Prostate gland (tissue), 2 donors: Measurements from ENCODE around the gene RAB8A. TPM values are rescaled to one million over a fixed set of nuclear protein-coding genes. Genes with fewer than 3 reads are reported as not detected.
A peak's percentile ranks its signal among the peaks of the same experiment; 100 is the strongest.

Experiments used
- DNase-seq: peaks from one replicate; pipeline ENCODE4 v3.0.0-alpha.2; 2019; ENCODE audit warnings: low spot score
- H3K27ac ChIP-seq, 2 donors: fragments of 200-600 bp; sonication (generic); 2 replicates each; pipeline ENCODE4 v1.5.1; 2017 to 2019
- H3K27me3 ChIP-seq: fragments of 200-600 bp; sonication (generic); replicated peaks from 2 replicates; pipeline ENCODE4 v1.5.1; 2019; ENCODE audit not compliant: insufficient read depth
- H3K36me3 ChIP-seq, 2 donors: fragments of 200-600 bp; sonication (generic); 1 replicate in 1 of 2; 2 replicates in 1 of 2; pipeline versions ENCODE4 v1.5.1 to v1.8.1; 2017 to 2019
- H3K4me1 ChIP-seq: fragments of 200-600 bp; sonication (generic); replicated peaks from 2 replicates; pipeline ENCODE4 v1.5.1; 2019
- H3K4me3 ChIP-seq, 2 donors: fragments of 200-600 bp; sonication (generic); 2 replicates each; pipeline ENCODE4 v1.5.1; 2017 to 2019
- H3K9me3 ChIP-seq: fragments of 200-600 bp; sonication (generic); 2 replicates; pipeline ENCODE4 v1.5.1; 2017
- POLR2A ChIP-seq: fragments of 450-650 bp; IDR thresholded peaks from one replicate; pipeline ENCODE4 v1.6.1; 2016; ENCODE audit warnings: antibody characterized with exemption, mild to moderate bottlenecking
- POLR2AphosphoS5 ChIP-seq: sonication (generic); formaldehyde crosslinking; IDR thresholded peaks from one replicate; pipeline ENCODE4 v1.6.1; 2017; ENCODE audit warnings: antibody characterized with exemption
- WGBS: methylation state at CpG from one replicate; pipeline ENCODE4 v1.1.5; 2018; 5-methylcytosine and 5-hydroxymethylcytosine counted together
- intact Hi-C: fragments of 100-400 bp; cut with DNase I; formaldehyde crosslinking; loops from one replicate; pipeline ENCODE4 v1.14.2; 2022
- total RNA-seq, 2 donors: library from RNA; depleted of rRNA; stranded (reverse); fragments of >200 nt; gene quantifications; one replicate each; pipeline ENCODE4 v1.1.0, GENCODE V29; 2016
- TF ChIP-seq, protein P1 (sequence below), 4 experiments: fragments of 200-600 bp in 2 of 4; fragments of 450-650 bp in 2 of 4; sonication (generic) in 2 of 4; IDR thresholded peaks; 1 replicate in 3 of 4; 2 replicates in 1 of 4; pipeline ENCODE4 v1.5.1; 2016 to 2019; ENCODE audit warnings: antibody characterized with exemption in 4 of 4, mild to moderate bottlenecking in 2 of 4, moderate library complexity in 2 of 4

Gene RAB8A
- total RNA-seq, 2 donors from 2014 or later = 67.8 to 70.5 TPM

GRCh38 chr19:16087940-16088339 lies 23.7 kb upstream of the RAB8A start:
- H3K9me3 ChIP-seq = no peaks in the 10 kb centered on the region
- H3K4me1 ChIP-seq = peaks cover 17% of the 10 kb centered on the region
- H3K4me3 ChIP-seq = no peak overlapping the region
- WGBS = 26% methylated on average over 12 of the region's 12 CpGs
- peak; percentile 69 for DNase-seq
- peaks cover 21 to 57% of the 10 kb centered on the region in 2 donors for H3K36me3 ChIP-seq
- intact Hi-C loops = no loop called here
- TF ChIP-seq POLR2AphosphoS5 (no peak), POLR2A (no peak)
- TF ChIP-seq, protein P1, sequence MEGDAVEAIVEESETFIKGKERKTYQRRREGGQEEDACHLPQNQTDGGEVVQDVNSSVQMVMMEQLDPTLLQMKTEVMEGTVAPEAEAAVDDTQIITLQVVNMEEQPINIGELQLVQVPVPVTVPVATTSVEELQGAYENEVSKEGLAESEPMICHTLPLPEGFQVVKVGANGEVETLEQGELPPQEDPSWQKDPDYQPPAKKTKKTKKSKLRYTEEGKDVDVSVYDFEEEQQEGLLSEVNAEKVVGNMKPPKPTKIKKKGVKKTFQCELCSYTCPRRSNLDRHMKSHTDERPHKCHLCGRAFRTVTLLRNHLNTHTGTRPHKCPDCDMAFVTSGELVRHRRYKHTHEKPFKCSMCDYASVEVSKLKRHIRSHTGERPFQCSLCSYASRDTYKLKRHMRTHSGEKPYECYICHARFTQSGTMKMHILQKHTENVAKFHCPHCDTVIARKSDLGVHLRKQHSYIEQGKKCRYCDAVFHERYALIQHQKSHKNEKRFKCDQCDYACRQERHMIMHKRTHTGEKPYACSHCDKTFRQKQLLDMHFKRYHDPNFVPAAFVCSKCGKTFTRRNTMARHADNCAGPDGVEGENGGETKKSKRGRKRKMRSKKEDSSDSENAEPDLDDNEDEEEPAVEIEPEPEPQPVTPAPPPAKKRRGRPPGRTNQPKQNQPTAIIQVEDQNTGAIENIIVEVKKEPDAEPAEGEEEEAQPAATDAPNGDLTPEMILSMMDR (IDR thresholded peaks at IDR 0.05) = no peak
- H3K27ac ChIP-seq = peak overlapping the region; percentile 74 to 83
- no peaks in the 10 kb centered on the region for H3K27me3 ChIP-seq

GRCh38 chr19:16088351-16089009 lies 23.2 kb upstream of the RAB8A start:
- Histone ChIP-seq H3K36me3 (peaks cover 21 to 57% of the 10 kb centered on the region in 2 donors), H3K9me3 (no peaks in the 10 kb centered on the region), H3K27ac (peak overlapping the region; percentile 74 to 83), H3K4me3 (no peak overlapping the region), H3K27me3 (no peaks in the 10 kb centered on the region), H3K4me1 (peaks cover 17% of the 10 kb centered on the region)
- 24% methylated on average over 17 of the region's 17 CpGs for WGBS
- peak; percentile 65 for DNase-seq
- intact Hi-C loops = no loop called here
- TF ChIP-seq POLR2A (no peak), POLR2AphosphoS5 (peak; percentile 73)
- TF ChIP-seq, protein P1 (IDR thresholded peaks at IDR 0.05) = peak in 1 of 4 experiments; percentile 8

GRCh38 chr19:16089010-16089846 lies 22.5 kb upstream of the RAB8A start:
- H3K36me3 ChIP-seq = peaks cover 16 to 54% of the 10 kb centered on the region in 2 donors
- no peaks in the 10 kb centered on the region for H3K27me3 ChIP-seq
- intact Hi-C loops = no loop called here
- no peak overlapping the region for H3K4me3 ChIP-seq
- peak overlapping the region; percentile 74 to 83 for H3K27ac ChIP-seq
- no peaks in the 10 kb centered on the region for H3K9me3 ChIP-seq
- WGBS = 66% methylated on average over 10 of the region's 10 CpGs
- TF ChIP-seq, protein P1 (IDR thresholded peaks at IDR 0.05) = no peak
- TF ChIP-seq POLR2A = no peak
- no peak for TF ChIP-seq POLR2AphosphoS5
- DNase-seq = no peak
- peaks cover 17% of the 10 kb centered on the region for H3K4me1 ChIP-seq

DNA sequence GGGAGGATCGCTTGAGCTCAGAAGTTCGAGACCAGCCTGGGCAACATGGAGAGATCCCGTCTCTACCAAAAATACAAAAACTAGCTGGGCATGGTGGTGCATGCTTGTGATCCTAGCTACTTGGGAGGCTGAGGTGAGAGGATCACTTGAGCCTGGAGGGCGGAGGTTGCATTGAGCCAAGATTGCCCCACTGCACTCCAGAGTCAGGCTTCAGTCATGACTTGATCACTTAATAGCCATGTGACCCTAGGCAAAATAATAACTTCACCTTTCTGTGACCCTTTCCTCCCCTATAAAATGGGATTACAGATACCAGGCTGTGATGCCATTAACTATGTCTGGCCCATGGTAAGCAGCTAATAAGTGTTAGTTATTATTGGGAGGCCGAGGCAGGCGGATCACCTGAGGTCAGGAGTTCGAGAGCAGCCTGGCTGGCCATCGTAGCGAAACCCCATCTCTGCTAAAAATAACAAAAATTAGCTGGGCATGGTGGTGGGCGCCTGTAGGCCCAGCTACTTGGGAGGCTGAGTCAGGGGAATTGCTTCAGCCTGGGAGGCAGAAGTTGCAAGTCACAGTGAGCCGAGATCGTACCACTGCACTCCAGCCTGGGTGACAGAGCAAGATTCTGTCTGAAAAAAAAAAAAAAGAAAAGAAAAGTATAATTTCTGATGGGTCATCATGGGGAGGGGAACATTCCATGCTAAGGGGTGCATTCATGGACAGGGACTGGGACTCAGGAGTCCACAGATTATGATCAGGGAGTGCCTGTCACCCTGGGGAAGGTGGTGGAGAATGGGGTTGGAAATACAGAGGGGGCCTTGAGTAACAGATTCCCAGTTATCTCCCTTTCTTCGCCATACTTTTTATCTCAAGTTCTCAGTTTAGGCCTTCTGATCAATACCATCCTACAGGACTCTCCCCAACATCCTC lies 19.9 kb upstream of the RAB8A start:
- DNase-seq = no peak
- WGBS = 96% methylated on average over 13 of the region's 13 CpGs
- Histone ChIP-seq H3K4me3 (no peak overlapping the region), H3K4me1 (peaks cover 17% of the 10 kb centered on the region), H3K27ac (peak overlapping the region; percentile 63 to 89), H3K27me3 (no peaks in the 10 kb centered on the region), H3K36me3 (peaks cover 9 to 40% of the 10 kb centered on the region in 2 donors), H3K9me3 (no peaks in the 10 kb centered on the region)
- intact Hi-C loops = no loop called here
- TF ChIP-seq POLR2A (no peak), POLR2AphosphoS5 (no peak)
- TF ChIP-seq, protein P1 (IDR thresholded peaks at IDR 0.05) = no peak
